Heart left ventricle (tissue), 13 donors: Measurements from ENCODE around the gene CCDC172.

ENCODE experiments used
- CTCF ChIP-seq, 12 donors: fragments of 200-600 bp; sonication (generic) in 4 of 12; IDR thresholded peaks; one replicate each; pipeline versions ENCODE4 v1.5.0 to v1.8.0; 2018 to 2022; ENCODE audit warnings: antibody characterized with exemption in 12 of 12, mild to moderate bottlenecking in 5 of 12
- POLR2A ChIP-seq, 2 donors: fragments of 450-650 bp; IDR thresholded peaks; one replicate each; pipeline ENCODE4 v1.6.1; 2017; ENCODE audit warnings: antibody characterized with exemption in 2 of 2, mild to moderate bottlenecking in 2 of 2, moderate library complexity in 2 of 2
- donor health status: ischemic (EF 13 %, LVEDD 7.1; RV severe dilation, severe dysfunction).
- donor health status: DM: no; HTN: yes; CAD: no.
- donor health status: DM: no; HTN: no; CAD: no.
- donor health status: ischemic (EF 25% LVEDD 6.9; RV normal size, moderate dysfunction).
- donor health status: ischemic (EF 25% LVEDD 5.7; RV mildly dilated, moderate dysfunction).
- donor health status: ischemic (EF 35%, LVEDD 5.7; RV mildly dilated, moderate dysfunction).
- donor health status: nonischemic (EF 11% LVEDD 7.7; RV severe dilation, severe dysfunction).
- donor health status: DM: yes; HTN: yes; CAD: no.
- donor health status: PGD.
- donor health status: ischemic (EF 29% LVEDD 5.4; RV normal size, mild dysfunction).
- donor health status: nonischemic (EF 23%, LVEDD 6.1; RV moderate dilation, normal function).

GRCh38 chr10:116382290-116382689 lies 58.0 kb downstream of the CCDC172 start:
- TF ChIP-seq CTCF (IDR thresholded peaks at IDR 0.05): no peak
- no peak for TF ChIP-seq POLR2A (IDR thresholded peaks at IDR 0.05)
